Measurements from ENCODE around the gene VPS39. TPM values are rescaled to one million over a fixed set of nuclear protein-coding genes. Genes with fewer than 3 reads are reported as not detected.

The VPS39 gene, protein sequence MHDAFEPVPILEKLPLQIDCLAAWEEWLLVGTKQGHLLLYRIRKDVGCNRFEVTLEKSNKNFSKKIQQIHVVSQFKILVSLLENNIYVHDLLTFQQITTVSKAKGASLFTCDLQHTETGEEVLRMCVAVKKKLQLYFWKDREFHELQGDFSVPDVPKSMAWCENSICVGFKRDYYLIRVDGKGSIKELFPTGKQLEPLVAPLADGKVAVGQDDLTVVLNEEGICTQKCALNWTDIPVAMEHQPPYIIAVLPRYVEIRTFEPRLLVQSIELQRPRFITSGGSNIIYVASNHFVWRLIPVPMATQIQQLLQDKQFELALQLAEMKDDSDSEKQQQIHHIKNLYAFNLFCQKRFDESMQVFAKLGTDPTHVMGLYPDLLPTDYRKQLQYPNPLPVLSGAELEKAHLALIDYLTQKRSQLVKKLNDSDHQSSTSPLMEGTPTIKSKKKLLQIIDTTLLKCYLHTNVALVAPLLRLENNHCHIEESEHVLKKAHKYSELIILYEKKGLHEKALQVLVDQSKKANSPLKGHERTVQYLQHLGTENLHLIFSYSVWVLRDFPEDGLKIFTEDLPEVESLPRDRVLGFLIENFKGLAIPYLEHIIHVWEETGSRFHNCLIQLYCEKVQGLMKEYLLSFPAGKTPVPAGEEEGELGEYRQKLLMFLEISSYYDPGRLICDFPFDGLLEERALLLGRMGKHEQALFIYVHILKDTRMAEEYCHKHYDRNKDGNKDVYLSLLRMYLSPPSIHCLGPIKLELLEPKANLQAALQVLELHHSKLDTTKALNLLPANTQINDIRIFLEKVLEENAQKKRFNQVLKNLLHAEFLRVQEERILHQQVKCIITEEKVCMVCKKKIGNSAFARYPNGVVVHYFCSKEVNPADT
- total RNA-seq = 100 to 1,000 TPM; 133 to 264 (median 205) TPM

DNA sequence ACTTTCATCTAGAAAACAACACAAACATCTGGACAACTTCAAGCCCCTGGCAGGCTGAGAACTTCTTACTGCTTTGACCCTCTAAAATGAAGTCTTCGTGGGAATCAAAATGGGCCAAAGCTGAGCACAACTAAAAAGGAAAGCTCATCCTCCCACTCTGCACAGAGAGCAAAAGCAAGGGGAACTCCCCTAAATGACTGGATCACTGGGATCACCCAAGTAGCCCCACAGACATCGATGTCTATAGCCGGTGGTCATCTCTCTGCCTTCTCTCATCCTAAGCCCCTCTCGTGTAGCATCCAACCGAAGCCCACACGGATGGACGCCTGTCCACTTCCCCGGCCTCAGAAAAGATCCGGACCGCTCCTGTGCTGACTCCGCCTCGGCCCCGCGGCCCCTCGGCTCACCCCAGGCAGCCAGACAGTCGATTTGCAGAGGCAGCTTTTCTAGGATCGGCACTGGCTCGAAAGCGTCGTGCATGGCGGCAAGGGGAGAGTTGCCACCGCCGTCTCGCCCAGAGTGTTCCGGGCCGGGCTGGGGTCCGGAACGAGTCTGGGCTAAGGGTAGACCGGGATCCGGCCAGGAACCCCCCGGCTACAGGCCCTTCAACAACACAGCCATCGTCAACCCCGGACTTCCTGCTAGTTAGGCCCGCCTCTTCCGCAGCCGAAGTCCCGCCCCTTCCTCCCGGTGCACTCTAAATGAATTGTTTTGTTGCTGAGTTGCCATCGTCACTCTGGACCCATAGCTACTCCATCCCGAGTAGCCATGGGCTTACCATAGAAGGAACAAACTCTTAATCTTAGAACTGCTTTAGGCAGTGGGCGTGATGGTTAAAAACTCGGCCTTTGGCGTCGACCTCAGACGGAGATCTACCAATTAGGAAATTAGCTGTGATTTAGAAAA, at the start of gene VPS39:
Gene VPS39 (minus strand): TSS at position 631 of the 906 bp plus-strand sequence. CDS start 151 bp downstream, at position 480.
- TF ChIP-seq EP300 (IDR thresholded peaks at IDR 0.05) (peak in 1 of 2 donors; percentile 74), POLR2A (IDR thresholded peaks at IDR 0.05) (peak in 1 of 2 donors; percentile 41)
- TF ChIP-seq, protein P1, sequence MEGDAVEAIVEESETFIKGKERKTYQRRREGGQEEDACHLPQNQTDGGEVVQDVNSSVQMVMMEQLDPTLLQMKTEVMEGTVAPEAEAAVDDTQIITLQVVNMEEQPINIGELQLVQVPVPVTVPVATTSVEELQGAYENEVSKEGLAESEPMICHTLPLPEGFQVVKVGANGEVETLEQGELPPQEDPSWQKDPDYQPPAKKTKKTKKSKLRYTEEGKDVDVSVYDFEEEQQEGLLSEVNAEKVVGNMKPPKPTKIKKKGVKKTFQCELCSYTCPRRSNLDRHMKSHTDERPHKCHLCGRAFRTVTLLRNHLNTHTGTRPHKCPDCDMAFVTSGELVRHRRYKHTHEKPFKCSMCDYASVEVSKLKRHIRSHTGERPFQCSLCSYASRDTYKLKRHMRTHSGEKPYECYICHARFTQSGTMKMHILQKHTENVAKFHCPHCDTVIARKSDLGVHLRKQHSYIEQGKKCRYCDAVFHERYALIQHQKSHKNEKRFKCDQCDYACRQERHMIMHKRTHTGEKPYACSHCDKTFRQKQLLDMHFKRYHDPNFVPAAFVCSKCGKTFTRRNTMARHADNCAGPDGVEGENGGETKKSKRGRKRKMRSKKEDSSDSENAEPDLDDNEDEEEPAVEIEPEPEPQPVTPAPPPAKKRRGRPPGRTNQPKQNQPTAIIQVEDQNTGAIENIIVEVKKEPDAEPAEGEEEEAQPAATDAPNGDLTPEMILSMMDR (IDR thresholded peaks at IDR 0.05) = no peak
- Histone ChIP-seq H3K9me3 (no peaks in the 10 kb centered on the region), H3K4me3 (peak within 1 kb of the TSS; percentile 77 to 92 (median 86)), H3K27ac (peak within 1 kb of the TSS; percentile 45 to 87 (median 79)), H3K27me3 (no peaks in the 10 kb centered on the region), H3K4me1 (peaks cover 0 to 38% (median 9%) of the 10 kb centered on the region in 4 donors), H3K36me3 (peaks cover 0 to 42% (median 0%) of the 10 kb centered on the region in 3 donors)
- peak; percentile 56 to 79 for DNase-seq (ENCODE audit: low spot score in 2 of 2)
- 2% methylated on average over 41 to 43 of the region's 45 CpGs for WGBS, 2 donors

DNA sequence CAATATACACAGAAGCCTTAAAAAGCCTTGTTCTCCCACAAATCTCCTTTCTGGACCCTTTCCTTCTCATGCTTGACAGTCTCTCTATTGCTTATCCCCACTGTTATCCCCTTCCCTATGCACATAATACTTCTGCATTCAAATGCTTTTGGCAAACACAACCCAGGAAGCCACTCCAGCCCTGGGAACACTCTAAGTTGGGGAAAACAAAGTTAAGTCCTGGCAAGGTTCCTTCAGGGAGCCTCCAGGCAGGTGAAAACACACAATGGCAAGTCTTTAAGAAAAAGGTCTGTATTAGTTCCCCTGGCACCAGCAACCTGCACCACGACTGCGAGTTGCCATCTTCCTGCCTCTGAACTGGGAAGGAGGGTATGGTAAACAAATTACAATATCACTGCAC, 45.2 kb upstream of the VPS39 start:
- DNase-seq (ENCODE audit: low spot score in 2 of 2) = no peak
- H3K4me3 ChIP-seq = no peak overlapping the region
- WGBS, 2 donors = 86 to 97% methylated on average over 2 of the region's 2 CpGs
- no peak overlapping the region for H3K27ac ChIP-seq
- H3K36me3 ChIP-seq = peaks cover 0 to 61% (median 4%) of the 10 kb centered on the region in 3 donors
- H3K9me3 ChIP-seq = no peaks in the 10 kb centered on the region
- TF ChIP-seq EP300 (IDR thresholded peaks at IDR 0.05) (no peak), POLR2A (IDR thresholded peaks at IDR 0.05) (no peak)
- TF ChIP-seq, protein P1 (IDR thresholded peaks at IDR 0.05) = no peak
- no peaks in the 10 kb centered on the region for H3K27me3 ChIP-seq
- H3K4me1 ChIP-seq = no peaks in the 10 kb centered on the region

DNA sequence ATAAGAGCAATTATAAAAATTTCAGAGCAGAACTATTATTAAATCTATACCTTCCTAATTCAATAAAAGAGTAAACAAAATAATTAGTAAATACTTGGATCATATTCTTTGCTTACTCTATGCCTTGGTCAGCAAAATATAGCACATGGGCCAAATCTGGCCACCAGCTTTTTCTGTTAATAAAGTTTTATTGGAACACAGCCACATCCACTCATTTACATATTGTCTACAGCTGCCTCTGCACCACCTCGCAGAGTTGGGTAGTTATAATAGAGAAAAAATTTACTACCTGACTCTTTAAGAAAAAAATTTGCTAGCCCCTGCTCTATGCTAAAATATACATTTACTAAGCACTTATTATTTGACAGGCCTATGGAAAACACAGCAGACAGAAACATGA, 32.7 kb upstream of the VPS39 start:
- Histone ChIP-seq H3K27ac (no peak overlapping the region), H3K4me3 (no peak overlapping the region), H3K27me3 (no peaks in the 10 kb centered on the region), H3K4me1 (no peaks in the 10 kb centered on the region), H3K9me3 (no peaks in the 10 kb centered on the region), H3K36me3 (peaks cover 0 to 80% (median 10%) of the 10 kb centered on the region in 3 donors)
- WGBS, 2 donors = 90 to 95% methylated on average over 1 of the region's 1 CpG
- TF ChIP-seq, protein P1 (IDR thresholded peaks at IDR 0.05) = no peak
- TF ChIP-seq POLR2A (IDR thresholded peaks at IDR 0.05) (no peak), EP300 (IDR thresholded peaks at IDR 0.05) (no peak)
- DNase-seq (ENCODE audit: low spot score in 2 of 2) = no peak

DNA sequence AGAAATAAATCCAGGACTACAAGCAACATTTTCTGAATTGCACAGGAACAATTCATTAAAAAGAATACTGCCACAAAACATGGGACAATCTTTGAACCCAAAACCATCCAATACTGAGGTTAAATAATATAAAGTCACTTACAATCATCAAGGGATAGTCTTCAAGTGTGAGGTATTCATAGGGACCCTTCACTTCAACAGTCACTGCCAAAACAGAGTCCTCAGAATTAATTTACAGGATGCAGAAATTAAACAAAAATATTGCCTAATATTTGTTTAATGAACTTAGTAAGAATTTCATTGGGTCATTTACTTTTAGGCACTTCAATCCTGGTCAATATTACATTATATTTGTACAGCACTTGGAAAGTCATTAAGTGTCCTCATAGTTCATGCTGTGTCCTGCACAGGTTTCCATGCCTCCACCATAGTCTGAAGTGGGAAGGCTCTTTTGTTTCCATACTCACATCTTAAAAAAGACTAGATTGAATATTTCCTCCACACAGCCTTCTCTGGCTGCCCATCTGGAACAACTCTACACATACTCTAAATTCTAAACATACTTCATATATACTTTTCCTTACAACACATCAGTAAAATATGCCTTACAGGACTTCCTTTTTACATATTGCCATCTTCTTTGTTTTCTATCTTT, 31.6 kb upstream of the VPS39 start:
- Histone ChIP-seq H3K4me3 (no peak overlapping the region), H3K27me3 (no peaks in the 10 kb centered on the region), H3K9me3 (no peaks in the 10 kb centered on the region), H3K36me3 (peaks cover 0 to 90% (median 10%) of the 10 kb centered on the region in 3 donors), H3K27ac (no peak overlapping the region), H3K4me1 (no peaks in the 10 kb centered on the region)
- DNase-seq (ENCODE audit: low spot score in 2 of 2) = no peak
- TF ChIP-seq, protein P1 (IDR thresholded peaks at IDR 0.05) = no peak
- no peak for TF ChIP-seq EP300 (IDR thresholded peaks at IDR 0.05)
- TF ChIP-seq POLR2A (IDR thresholded peaks at IDR 0.05) = no peak
